Lung (tissue), 12 donors: ENCODE measurements around the gene L3MBTL2. TPM values are rescaled to one million over a fixed set of nuclear protein-coding genes. Genes with fewer than 3 reads are reported as not detected.

Experiments
- ATAC-seq: fragments of 200-7000 bp; cut with Tn5 transposase; one replicate; pipeline ENCODE4 v1.9.1; 2020; ENCODE audit warnings: moderate number of reproducible peaks; ENCODE audit not compliant: insufficient read depth, low FRiP score
- DNase-seq, 3 donors: peaks; one replicate each; pipeline ENCODE4 v3.0.0-alpha.2; 2013 to 2017
- H3K27ac ChIP-seq, 2 donors: one replicate each; pipeline ENCODE4 v1.5.1; 2013; ENCODE audit warnings: mild to moderate bottlenecking in 2 of 2, moderate library complexity in 2 of 2, control low read depth in 1 of 2, inconsistent platforms in 1 of 2, low read depth in 1 of 2, low read length in 1 of 2
- H3K27me3 ChIP-seq, 3 donors: one replicate each; pipeline ENCODE4 v1.5.1; 2013; ENCODE audit warnings: low read length in 2 of 3; ENCODE audit not compliant: control insufficient read depth in 3 of 3, insufficient read depth in 3 of 3
- H3K36me3 ChIP-seq, 4 donors: one replicate each; pipeline ENCODE4 v1.5.1; 2013; ENCODE audit warnings: low read length in 4 of 4, mild to moderate bottlenecking in 1 of 4, moderate library complexity in 1 of 4; ENCODE audit not compliant: control insufficient read depth in 4 of 4, insufficient read depth in 4 of 4
- H3K4me1 ChIP-seq, 5 donors: one replicate each; pipeline ENCODE4 v1.5.1; 2013; ENCODE audit warnings: low read length in 5 of 5, mild to moderate bottlenecking in 2 of 5, moderate library complexity in 1 of 5; ENCODE audit not compliant: control insufficient read depth in 5 of 5, insufficient read depth in 5 of 5
- H3K4me3 ChIP-seq: one replicate; pipeline ENCODE4 v1.5.1; 2013; ENCODE audit warnings: mild to moderate bottlenecking, control low read depth, moderate library complexity
- H3K9ac ChIP-seq, 2 donors: one replicate each; pipeline ENCODE4 v1.5.1; 2013; ENCODE audit warnings: low read length in 2 of 2, control low read depth in 1 of 2; ENCODE audit not compliant: insufficient read depth in 1 of 2
- H3K9me3 ChIP-seq, 4 donors: one replicate each; pipeline ENCODE4 v1.5.1; 2013; ENCODE audit warnings: low read length in 3 of 4, mild to moderate bottlenecking in 1 of 4, moderate library complexity in 1 of 4; ENCODE audit not compliant: control insufficient read depth in 4 of 4, insufficient read depth in 3 of 4
- WGBS, 2 donors: extraction: QIAGEN DNeasy Blood & Tissue Kit; methylation state at CpG; one replicate each; pipeline ENCODE4 v1.1.7; 2013; 5-methylcytosine and 5-hydroxymethylcytosine counted together
- polyA plus RNA-seq, 2 donors: library from polyadenylated mRNA; stranded (reverse); fragments of 200-250 nt; gene quantifications; one replicate each; pipeline ENCODE4 v1.2.1, GENCODE V29; 2013
- total RNA-seq, 2 donors: library from RNA; depleted of rRNA in 1 of 2; stranded (reverse); fragments of >200 nt in 1 of 2; gene quantifications; one replicate each; pipeline ENCODE4 v1.2.1, GENCODE V29; 2014 to 2021
- TF ChIP-seq, protein P1 (sequence below): IDR thresholded peaks from 2 replicates; pipeline ENCODE4 v1.5.1; 2012; ENCODE audit warnings: mild to moderate bottlenecking; ENCODE audit errors: control extremely low read depth, extremely low read depth
- donor health status: control.
- donor health status: control.
- donor health status: Bipolar disorder and iron deficiency.
- donor health status: healthy.
- donor health status: DM: yes; HTN: yes; CAD: no.

The L3MBTL2 gene
- total and polyA plus RNA-seq, 4 donors, result 11.2 to 28.6 (median 19.6) TPM

DNA sequence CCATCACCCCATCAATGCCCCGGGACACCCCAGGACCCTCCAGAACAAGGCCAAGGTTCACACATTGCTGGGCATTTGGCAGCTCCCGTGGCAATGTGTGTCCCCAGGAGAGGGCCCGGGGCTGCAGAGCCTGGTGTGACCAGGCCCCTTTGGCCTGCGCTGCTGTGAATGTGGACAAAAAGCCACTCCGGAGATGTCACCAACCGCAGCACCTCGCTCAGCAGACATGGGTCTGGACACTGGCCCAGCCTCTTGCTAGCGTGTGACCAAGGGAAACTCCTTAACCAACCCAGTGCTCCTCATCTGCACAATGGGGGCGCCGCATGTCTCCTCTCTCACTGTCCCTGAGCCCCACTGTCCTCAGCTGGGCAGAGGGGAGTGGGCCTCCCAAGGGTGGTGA, 43.6 kb downstream of the L3MBTL2 start:
- WGBS, 2 donors, result 95% methylated on average over 10 of the region's 10 CpGs
- no peak for ATAC-seq

DNA sequence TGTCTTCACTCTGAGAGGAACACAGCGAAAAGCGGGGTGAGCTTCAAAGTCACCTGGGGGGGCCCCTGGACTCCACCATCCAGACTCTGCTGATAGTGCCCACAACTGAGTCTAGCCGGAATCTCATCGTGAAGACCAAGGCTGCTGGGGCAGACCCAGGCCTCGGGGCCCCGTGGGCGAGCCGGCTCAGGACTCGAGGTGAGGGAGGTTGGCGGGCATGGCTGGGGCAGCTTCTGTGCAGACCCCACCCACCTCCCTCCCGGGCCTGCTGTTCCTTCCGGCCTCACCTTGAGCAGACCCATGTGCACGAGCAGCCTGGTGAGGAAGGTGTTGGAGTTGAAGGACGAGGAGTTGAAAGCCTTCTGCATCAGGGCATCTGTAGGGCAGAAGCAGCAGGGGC, 44.3 kb downstream of the L3MBTL2 start:
- ATAC-seq (no peak), DNase-seq (no peak)
- TF ChIP-seq, protein P1, sequence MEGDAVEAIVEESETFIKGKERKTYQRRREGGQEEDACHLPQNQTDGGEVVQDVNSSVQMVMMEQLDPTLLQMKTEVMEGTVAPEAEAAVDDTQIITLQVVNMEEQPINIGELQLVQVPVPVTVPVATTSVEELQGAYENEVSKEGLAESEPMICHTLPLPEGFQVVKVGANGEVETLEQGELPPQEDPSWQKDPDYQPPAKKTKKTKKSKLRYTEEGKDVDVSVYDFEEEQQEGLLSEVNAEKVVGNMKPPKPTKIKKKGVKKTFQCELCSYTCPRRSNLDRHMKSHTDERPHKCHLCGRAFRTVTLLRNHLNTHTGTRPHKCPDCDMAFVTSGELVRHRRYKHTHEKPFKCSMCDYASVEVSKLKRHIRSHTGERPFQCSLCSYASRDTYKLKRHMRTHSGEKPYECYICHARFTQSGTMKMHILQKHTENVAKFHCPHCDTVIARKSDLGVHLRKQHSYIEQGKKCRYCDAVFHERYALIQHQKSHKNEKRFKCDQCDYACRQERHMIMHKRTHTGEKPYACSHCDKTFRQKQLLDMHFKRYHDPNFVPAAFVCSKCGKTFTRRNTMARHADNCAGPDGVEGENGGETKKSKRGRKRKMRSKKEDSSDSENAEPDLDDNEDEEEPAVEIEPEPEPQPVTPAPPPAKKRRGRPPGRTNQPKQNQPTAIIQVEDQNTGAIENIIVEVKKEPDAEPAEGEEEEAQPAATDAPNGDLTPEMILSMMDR, result no peak
- Histone ChIP-seq H3K36me3 (peaks cover 21 to 76% (median 29%) of the 10 kb centered on the region in 4 donors), H3K9me3 (no peaks in the 10 kb centered on the region), H3K9ac (no peak overlapping the region), H3K27me3 (no peaks in the 10 kb centered on the region), H3K4me3 (no peak overlapping the region), H3K27ac (no peak overlapping the region), H3K4me1 (no peaks in the 10 kb centered on the region)
- WGBS, 2 donors, result 95 to 97% methylated on average over 14 of the region's 14 CpGs

More for the DNA sequence above, 43.6 kb downstream of the L3MBTL2 start:
- TF ChIP-seq, protein P1, result no peak
- H3K9ac ChIP-seq, result no peak overlapping the region
- H3K4me1 ChIP-seq, result no peaks in the 10 kb centered on the region
- no peaks in the 10 kb centered on the region for H3K27me3 ChIP-seq
- no peak overlapping the region for H3K27ac ChIP-seq
- H3K9me3 ChIP-seq, result no peaks in the 10 kb centered on the region
- peaks cover 16 to 72% (median 25%) of the 10 kb centered on the region in 4 donors for H3K36me3 ChIP-seq
- no peak for DNase-seq
- no peak overlapping the region for H3K4me3 ChIP-seq

DNA sequence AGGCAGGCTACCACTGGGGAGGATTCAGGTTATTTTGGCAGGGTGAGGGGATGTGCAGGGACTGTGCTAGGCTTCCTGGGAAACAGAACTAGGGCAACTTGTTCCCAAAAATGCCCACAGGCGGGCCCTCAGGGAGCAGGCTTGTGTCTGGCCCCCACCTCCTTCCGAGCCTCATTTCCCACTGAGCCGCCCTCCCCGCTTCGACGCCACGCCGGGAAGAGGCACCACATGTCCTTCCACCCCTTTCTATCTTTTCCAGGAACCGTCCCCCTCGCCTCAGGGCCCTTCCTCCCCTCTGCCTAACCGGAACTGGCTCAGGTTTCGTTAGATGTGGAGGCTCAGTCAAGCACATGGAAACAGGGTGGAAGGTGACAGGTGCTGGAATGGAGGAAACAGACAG, 45.0 kb downstream of the L3MBTL2 start:
- Histone ChIP-seq H3K27ac (no peak overlapping the region), H3K27me3 (no peaks in the 10 kb centered on the region), H3K9ac (no peak overlapping the region), H3K9me3 (no peaks in the 10 kb centered on the region), H3K4me3 (no peak overlapping the region), H3K4me1 (no peaks in the 10 kb centered on the region), H3K36me3 (peaks cover 22 to 77% (median 29%) of the 10 kb centered on the region in 4 donors)
- WGBS, 2 donors, result 96 to 97% methylated on average over 12 of the region's 12 CpGs
- DNase-seq (no peak), ATAC-seq (no peak)
- TF ChIP-seq, protein P1, result no peak

DNA sequence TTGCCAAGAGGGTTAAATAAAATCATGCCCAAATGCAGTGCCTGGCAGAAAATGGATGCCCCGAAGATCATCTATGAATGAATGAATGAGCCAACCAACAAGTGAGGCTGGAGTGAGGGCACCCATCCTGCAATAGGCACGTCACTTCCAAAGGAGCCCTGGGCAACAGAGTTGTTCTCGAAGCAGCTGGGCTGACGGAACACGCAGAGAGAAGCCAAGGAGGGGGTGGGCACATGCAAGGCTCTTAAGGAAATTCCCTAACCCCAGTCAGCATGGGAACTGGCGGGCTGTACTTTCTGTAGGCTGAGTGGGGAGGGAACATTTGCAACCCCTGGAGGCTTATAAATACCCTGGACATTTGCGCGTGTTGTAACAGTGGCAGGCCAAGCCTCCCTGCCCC, 47.3 kb downstream of the L3MBTL2 start:
- no peaks in the 10 kb centered on the region for H3K4me1 ChIP-seq
- no peaks in the 10 kb centered on the region for H3K27me3 ChIP-seq
- 93 to 96% methylated on average over 8 of the region's 8 CpGs for WGBS, 2 donors
- no peak overlapping the region for H3K9ac ChIP-seq
- ATAC-seq (no peak), DNase-seq (no peak)
- H3K27ac ChIP-seq, result no peak overlapping the region
- no peaks in the 10 kb centered on the region for H3K9me3 ChIP-seq
- TF ChIP-seq, protein P1, result no peak
- peaks cover 24 to 79% (median 37%) of the 10 kb centered on the region in 4 donors for H3K36me3 ChIP-seq
- no peak overlapping the region for H3K4me3 ChIP-seq
